ENCODE measurements around the gene ANO9.
"Not testable (repeated sequence)": the region's sequence is repeated elsewhere in the genome, so short reads cannot be mapped to it uniquely, and the experiment has no call there.

The ANO9 gene

GRCh38 chr11:391117-392017 lies 50.4 kb downstream of the ANO9 start:
- H3K36me3 ChIP-seq: no peaks in the 10 kb centered on the region
- TF ChIP-seq CTCF (IDR thresholded peaks at IDR 0.05; ENCODE audit: low read depth, low read length): no peak
- no peak overlapping the region for H3K4me3 ChIP-seq (ENCODE audit: low read depth, low read length)
- no peak for DNase-seq
- H3K27ac ChIP-seq: no peak overlapping the region
- H3K9me3 ChIP-seq (ENCODE audit: severe bottlenecking): peaks cover 6% of the 10 kb centered on the region
- H3K27me3 ChIP-seq (ENCODE audit: insufficient read depth, low read depth, severe bottlenecking): no peaks in the 10 kb centered on the region

- H3K27me3 ChIP-seq (ENCODE audit: insufficient read depth, low read depth, severe bottlenecking): no peaks in the 10 kb centered on the region
- peaks cover 14% of the 10 kb centered on the region for H3K9me3 ChIP-seq (ENCODE audit: severe bottlenecking)
- no peak overlapping the region for H3K27ac ChIP-seq
- no peaks in the 10 kb centered on the region for H3K36me3 ChIP-seq
- DNase-seq: peak; percentile 71
- H3K4me3 ChIP-seq (ENCODE audit: low read depth, low read length): no peak overlapping the region
- peak; percentile 60 for TF ChIP-seq CTCF (IDR thresholded peaks at IDR 0.05; ENCODE audit: low read depth, low read length)
These were observed 51.6 kb downstream of the ANO9 start for GRCh38 chr11:390175-390574.

GRCh38 chr11:389369-389768 lies 52.4 kb downstream of the ANO9 start:
- H3K9me3 ChIP-seq (ENCODE audit: severe bottlenecking): peaks cover 14% of the 10 kb centered on the region
- not testable (repeated sequence) for DNase-seq; H3K4me3 ChIP-seq (ENCODE audit: low read depth, low read length); H3K27ac ChIP-seq; H3K36me3 ChIP-seq; H3K27me3 ChIP-seq (ENCODE audit: insufficient read depth, low read depth, severe bottlenecking)

GRCh38 chr11:387193-387793 lies 54.5 kb downstream of the ANO9 start:
- Histone ChIP-seq H3K36me3 (peaks cover 6% of the 10 kb centered on the region), H3K9me3 (ENCODE audit: severe bottlenecking) (peaks cover 14% of the 10 kb centered on the region), H3K27me3 (ENCODE audit: insufficient read depth, low read depth, severe bottlenecking) (no peaks in the 10 kb centered on the region), H3K27ac (no peak overlapping the region), H3K4me3 (ENCODE audit: low read depth, low read length) (no peak overlapping the region)
- TF ChIP-seq CTCF (IDR thresholded peaks at IDR 0.05; ENCODE audit: low read depth, low read length): no peak
- DNase-seq: no peak

- Histone ChIP-seq H3K27me3 (ENCODE audit: insufficient read depth, low read depth, severe bottlenecking) (no peaks in the 10 kb centered on the region), H3K9me3 (ENCODE audit: severe bottlenecking) (peaks cover 14% of the 10 kb centered on the region), H3K36me3 (peaks cover 13% of the 10 kb centered on the region), H3K27ac (no peak overlapping the region), H3K4me3 (ENCODE audit: low read depth, low read length) (no peak overlapping the region)
- no peak for DNase-seq
- TF ChIP-seq CTCF (IDR thresholded peaks at IDR 0.05; ENCODE audit: low read depth, low read length): no peak
These were observed 55.3 kb downstream of the ANO9 start for GRCh38 chr11:386483-386882.

- H3K9me3 ChIP-seq (ENCODE audit: severe bottlenecking): peaks cover 14% of the 10 kb centered on the region
- TF ChIP-seq CTCF (IDR thresholded peaks at IDR 0.05; ENCODE audit: low read depth, low read length): no peak
- H3K27ac ChIP-seq: no peak overlapping the region
- DNase-seq: no peak
- no peaks in the 10 kb centered on the region for H3K27me3 ChIP-seq (ENCODE audit: insufficient read depth, low read depth, severe bottlenecking)
- peaks cover 15% of the 10 kb centered on the region for H3K36me3 ChIP-seq
- H3K4me3 ChIP-seq (ENCODE audit: low read depth, low read length): no peak overlapping the region
These were observed 56.0 kb downstream of the ANO9 start for GRCh38 chr11:385594-386351.
